ENCODE results near the gene LRCH1.

DNA sequence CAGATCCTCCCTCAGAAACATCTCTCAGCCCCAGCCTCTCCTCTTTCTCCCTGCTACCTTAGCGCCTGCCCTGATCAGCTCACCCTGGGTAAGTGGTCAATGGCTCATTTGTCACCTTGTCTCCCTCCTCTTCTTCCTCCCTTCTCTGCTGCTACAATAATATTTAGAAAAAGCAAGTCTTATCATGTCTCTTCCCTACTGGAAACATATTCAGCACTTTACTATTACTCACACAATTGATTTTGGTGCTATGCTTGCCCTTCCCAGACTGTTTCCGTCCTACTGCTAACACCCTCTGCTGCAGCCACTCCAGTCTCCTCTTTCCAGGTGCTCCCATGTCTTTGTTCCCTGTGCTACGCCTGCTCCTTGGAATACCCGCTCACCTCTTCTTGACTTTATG is 208.2 kb downstream of the LRCH1 start:
- TF ChIP-seq, protein P1, sequence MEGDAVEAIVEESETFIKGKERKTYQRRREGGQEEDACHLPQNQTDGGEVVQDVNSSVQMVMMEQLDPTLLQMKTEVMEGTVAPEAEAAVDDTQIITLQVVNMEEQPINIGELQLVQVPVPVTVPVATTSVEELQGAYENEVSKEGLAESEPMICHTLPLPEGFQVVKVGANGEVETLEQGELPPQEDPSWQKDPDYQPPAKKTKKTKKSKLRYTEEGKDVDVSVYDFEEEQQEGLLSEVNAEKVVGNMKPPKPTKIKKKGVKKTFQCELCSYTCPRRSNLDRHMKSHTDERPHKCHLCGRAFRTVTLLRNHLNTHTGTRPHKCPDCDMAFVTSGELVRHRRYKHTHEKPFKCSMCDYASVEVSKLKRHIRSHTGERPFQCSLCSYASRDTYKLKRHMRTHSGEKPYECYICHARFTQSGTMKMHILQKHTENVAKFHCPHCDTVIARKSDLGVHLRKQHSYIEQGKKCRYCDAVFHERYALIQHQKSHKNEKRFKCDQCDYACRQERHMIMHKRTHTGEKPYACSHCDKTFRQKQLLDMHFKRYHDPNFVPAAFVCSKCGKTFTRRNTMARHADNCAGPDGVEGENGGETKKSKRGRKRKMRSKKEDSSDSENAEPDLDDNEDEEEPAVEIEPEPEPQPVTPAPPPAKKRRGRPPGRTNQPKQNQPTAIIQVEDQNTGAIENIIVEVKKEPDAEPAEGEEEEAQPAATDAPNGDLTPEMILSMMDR (optimal IDR thresholded peaks at IDR 0.05 in 1 of 3, IDR thresholded peaks at IDR 0.05 in 1 of 3, conservative IDR thresholded peaks at IDR 0.05 in 1 of 3; ENCODE audit: extremely low read depth in 1 of 3, insufficient read depth in 2 of 3, low read length in 3 of 3) = no peak
- no peak for TF ChIP-seq EZH2 (IDR thresholded peaks at IDR 0.05; ENCODE audit: low read length)
